Gastroesophageal sphincter (tissue), 3 donors: ENCODE results near the gene IER5L.

Source experiments
- CTCF ChIP-seq, 4 experiments: fragments of 200-600 bp in 2 of 4; fragments of 450-650 bp in 2 of 4; sonication (generic) in 1 of 4; IDR thresholded peaks; one replicate each; pipeline ENCODE4 v1.5.1; 2017 to 2019; ENCODE audit warnings: antibody characterized with exemption in 4 of 4, mild to moderate bottlenecking in 2 of 4, moderate library complexity in 2 of 4
- POLR2A ChIP-seq, 2 donors: fragments of 450-650 bp; IDR thresholded peaks; one replicate each; pipeline ENCODE4 v1.6.1; 2017; ENCODE audit warnings: antibody characterized with exemption in 2 of 2, mild to moderate bottlenecking in 2 of 2, moderate library complexity in 1 of 2

GRCh38 chr9:129202613-129203555 lies 24.8 kb upstream of the IER5L start:
- peak in 2 of 4 experiments; percentile 28 for TF ChIP-seq CTCF (IDR thresholded peaks at IDR 0.05)
- peak; percentile 47 to 63 for TF ChIP-seq POLR2A (IDR thresholded peaks at IDR 0.05)
